K562 (cell line): ENCODE data around the gene CRADD. TPM values are rescaled to one million over a fixed set of nuclear protein-coding genes. Genes with fewer than 3 reads are reported as not detected.

Experiments used
- ATAC-seq: fragments of 200-7000 bp; cut with Tn5 transposase; 3 replicates; pipeline ENCODE4 v1.9.1; 2020; ENCODE audit warnings: moderate library complexity
- BruUV-seq: library from RNA; stranded (reverse); fragments of 400-500 nt; replicated peaks from 2 replicates; lab custom pipeline; 2021; lab: Mats Ljungman, UMichigan
- CTCF ChIA-PET: fragments of 300-600 bp; formaldehyde crosslinking; extraction: SDS; loops from one replicate; lab custom pipeline; 2021; ENCODE audit warnings: low intra/inter-chr PET ratio; lab: Yijun Ruan, JAX
- POLR2A ChIA-PET: fragments of 300-600, 350-650 bp; sonication (Branson Sonifier 250); formaldehyde crosslinking; extraction: SDS; loops from one replicate; lab custom pipeline; 2021; ENCODE audit warnings: antibody characterized with exemption, inconsistent platforms; lab: Yijun Ruan, JAX
- DNase-seq, 4 experiments: peaks; one replicate each; pipeline versions ENCODE4 v3.0.0 to v3.0.0-alpha.2; 2011 to 2018; ENCODE audit warnings: low spot score in 3 of 4, mixed read lengths in 3 of 4; ENCODE audit errors: extremely low read depth in 1 of 4
- FAIRE-seq: peaks from 2 replicates; lab custom pipeline; 2011; peaks lifted over from hg19 to GRCh38; lab: Jason Lieb, UNC
- H2AFZ ChIP-seq: 2 replicates; pipeline ENCODE4 v1.6.0; 2011; ENCODE audit warnings: low read depth, low read length, control low read depth, inconsistent platforms
- H3K27ac ChIP-seq: fragments of 200-600 bp; 3 replicates; pipeline ENCODE4 v1.8.0; 2011; ENCODE audit warnings: low read depth, mild to moderate bottlenecking, control low read depth, inconsistent platforms, low read length, moderate library complexity, mixed read lengths; ENCODE audit errors: extremely low read depth
- H3K27me3 ChIP-seq, 2 experiments: fragments of 300-600 bp in 1 of 2; 2 replicates in 1 of 2; 3 replicates in 1 of 2; pipeline versions ENCODE4 v1.6.0 to v1.8.0; 2011; ENCODE audit warnings: inconsistent platforms in 2 of 2, low read length in 2 of 2, mild to moderate bottlenecking in 1 of 2, mixed read lengths in 1 of 2, moderate library complexity in 1 of 2; ENCODE audit not compliant: control insufficient read depth in 2 of 2, insufficient read depth in 2 of 2
- H3K36me3 ChIP-seq: fragments of 300-600 bp; 3 replicates; pipeline ENCODE4 v1.8.0; 2011; ENCODE audit warnings: mild to moderate bottlenecking, low read length, inconsistent platforms; ENCODE audit not compliant: control insufficient read depth, insufficient read depth
- H3K4me1 ChIP-seq, 2 experiments: fragments of 200-600 bp in 1 of 2; replicated peaks in 1 of 2; 2 replicates in 1 of 2; 3 replicates in 1 of 2; pipeline versions ENCODE4 v1.5.1 to v1.8.0; 2011; ENCODE audit warnings: inconsistent platforms in 2 of 2, low read length in 2 of 2, mild to moderate bottlenecking in 1 of 2, mixed read lengths in 1 of 2, moderate library complexity in 1 of 2; ENCODE audit not compliant: control insufficient read depth in 2 of 2, insufficient read depth in 2 of 2
- H3K4me2 ChIP-seq: 2 replicates; pipeline ENCODE4 v1.6.1; 2011; ENCODE audit warnings: low read length, control low read depth, inconsistent platforms, mixed read lengths; ENCODE audit not compliant: insufficient read depth
- H3K4me3 ChIP-seq: fragments of 200-600 bp; sonication (generic), shearing (Covaris generic); 2 replicates; pipeline ENCODE4 v1.5.1; 2016; ENCODE audit warnings: control low read depth, inconsistent platforms
- H3K79me2 ChIP-seq: fragments of 200-600 bp; 3 replicates; pipeline ENCODE4 v1.8.0; 2011; ENCODE audit warnings: low read length, inconsistent platforms; ENCODE audit not compliant: control insufficient read depth, insufficient read depth
- H3K9ac ChIP-seq, 2 experiments: 2 replicates each; pipeline versions ENCODE4 v1.6.0 to v1.6.1; 2011; ENCODE audit warnings: low read depth in 2 of 2, low read length in 2 of 2, control low read depth in 1 of 2, inconsistent platforms in 1 of 2, mild to moderate bottlenecking in 1 of 2, mixed read lengths in 1 of 2; ENCODE audit not compliant: insufficient read depth in 1 of 2
- H3K9me1 ChIP-seq: one replicate; pipeline ENCODE4 v1.6.0; 2011; ENCODE audit warnings: inconsistent platforms, mild to moderate bottlenecking, low read length, moderate library complexity; ENCODE audit not compliant: control insufficient read depth, insufficient read depth
- H3K9me3 ChIP-seq: replicated peaks from 2 replicates; pipeline ENCODE4 v1.5.1; 2011; ENCODE audit warnings: low read depth, low read length, inconsistent platforms; ENCODE audit not compliant: control insufficient read depth, insufficient read depth
- H4K20me1 ChIP-seq: replicated peaks from 2 replicates; pipeline ENCODE4 v1.6.1; 2011; ENCODE audit warnings: low read length, inconsistent platforms, mixed read lengths; ENCODE audit not compliant: control insufficient read depth, insufficient read depth
- KDM2B ChIP-seq: fragments of 250-450 bp; sonication (Bioruptor Pico); IDR thresholded peaks from 2 replicates; pipeline ENCODE4 v1.8.0; 2021; ENCODE audit warnings: mild to moderate bottlenecking, moderate library complexity
- NFIC ChIP-seq: fragments of 450-650 bp; IDR thresholded peaks from 2 replicates; pipeline ENCODE4 v1.6.1; 2017; ENCODE audit warnings: mild to moderate bottlenecking, inconsistent platforms
- ZNF12 ChIP-seq: sonication (generic); formaldehyde crosslinking; IDR thresholded peaks from 2 replicates; pipeline ENCODE4 v1.4.0; 2020; ENCODE audit warnings: mild to moderate bottlenecking, missing genetic modification reagents
- WGBS: fragments of 100-300 bp; shearing (Covaris generic); methylation state at CpG from one replicate; pipeline ENCODE4 v1.1.6; 2016; ENCODE audit warnings: low coverage, mixed read lengths; ENCODE audit not compliant: insufficient coverage; ENCODE audit errors: missing lambda C conversion rate; 5-methylcytosine and 5-hydroxymethylcytosine counted together
- in situ Hi-C: fragments of 300-500 bp; cut with MboI; formaldehyde crosslinking; loops from 4 replicates; pipeline ENCODE4 v1.15.0; 2018; ENCODE audit warnings: inconsistent platforms, mixed read lengths
- intact Hi-C: fragments of 100-400 bp; cut with micrococcal nuclease; formaldehyde crosslinking; loops from 2 replicates; pipeline ENCODE4 v1.14.2; 2022
- polyA plus RNA-seq, 8 experiments: library from polyadenylated mRNA; depleted of rRNA in 4 of 8; stranded (reverse) in 5 of 8; unstranded in 3 of 8; fragments of >200 nt; fragmentation: Nextera tagmentation in 2 of 8; fragmentation: Illumina TruSeq in 1 of 8; extraction: Ambion mirVana in 2 of 8; extraction: Trizol in 1 of 8; gene quantifications; 2 replicates each; pipeline versions ENCODE4 v1.2.1 to v1.2.3, GENCODE V29; 2011 to 2014; ENCODE audit warnings: inconsistent platforms in 1 of 8, missing spikeins in 1 of 8
- total RNA-seq, 7 experiments: library from RNA; depleted of rRNA in 6 of 7; stranded (reverse); fragments of >200 nt in 6 of 7; fragmentation: Illumina TruSeq in 2 of 7; extraction: Trizol in 2 of 7; gene quantifications; 2 replicates each; pipeline versions ENCODE4 v1.2.1 to v1.2.3, GENCODE V29; 2011 to 2021; ENCODE audit warnings: low replicate concordance in 1 of 7

The CRADD gene
- total and polyA plus RNA-seq, 9 of the 15 experiments (the other 6 are each of a cell fraction or from before 2014, with no cell fraction given) = 20.5 to 41.1 (median 25.9) TPM

DNA sequence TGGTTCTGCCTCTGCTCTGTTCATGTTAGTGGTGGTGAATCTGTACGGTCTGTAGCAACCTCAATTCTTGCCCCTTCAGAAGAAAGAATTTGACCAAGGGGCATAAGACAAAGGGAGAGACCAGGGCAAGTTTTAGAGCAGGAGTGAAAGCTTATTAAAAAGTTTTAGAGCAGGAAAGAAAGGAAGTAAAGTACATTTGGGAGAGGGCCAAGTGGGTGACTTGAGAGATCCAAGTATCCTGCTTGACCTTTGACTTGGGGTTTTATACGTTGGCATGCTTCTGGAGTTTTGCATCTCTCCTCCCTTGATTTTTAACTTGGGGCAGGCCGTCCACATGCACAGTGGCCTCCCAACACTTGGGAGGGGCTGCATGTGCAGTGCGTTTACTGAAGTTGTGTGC is 225.0 kb downstream of the CRADD start:
- intact Hi-C loops (no loop called here), in situ Hi-C loops (no loop called here)
- BruUV-seq = no TSS peak
- no peak for DNase-seq
- TF ChIP-seq KDM2B (CRISPR knock-in tag) = no peak
- peak; percentile 37 for TF ChIP-seq NFIC
- POLR2A ChIA-PET = no interaction called here
- no peaks in the 10 kb centered on the region for H3K9me3 ChIP-seq
- no peaks in the 10 kb centered on the region for H3K36me3 ChIP-seq
- no peak overlapping the region for H3K4me2 ChIP-seq
- H3K27me3 ChIP-seq = no peaks in the 10 kb centered on the region
- H3K4me3 ChIP-seq = no peak overlapping the region
- H3K9me1 ChIP-seq = no peaks in the 10 kb centered on the region
- no peak overlapping the region for H3K9ac ChIP-seq
- H3K4me1 ChIP-seq = peaks cover 7 to 10% of the 10 kb centered on the region in 2 experiments; a peak in 2 of 5 replicates
- H2AFZ ChIP-seq = no peak overlapping the region
- CTCF ChIA-PET = no interaction called here
- H4K20me1 ChIP-seq = no peaks in the 10 kb centered on the region
- H3K27ac ChIP-seq = no peak overlapping the region
- WGBS = 36% methylated on average over 4 of the region's 4 CpGs
- no peak for FAIRE-seq
- no peaks in the 10 kb centered on the region for H3K79me2 ChIP-seq
- no peak for ATAC-seq

DNA sequence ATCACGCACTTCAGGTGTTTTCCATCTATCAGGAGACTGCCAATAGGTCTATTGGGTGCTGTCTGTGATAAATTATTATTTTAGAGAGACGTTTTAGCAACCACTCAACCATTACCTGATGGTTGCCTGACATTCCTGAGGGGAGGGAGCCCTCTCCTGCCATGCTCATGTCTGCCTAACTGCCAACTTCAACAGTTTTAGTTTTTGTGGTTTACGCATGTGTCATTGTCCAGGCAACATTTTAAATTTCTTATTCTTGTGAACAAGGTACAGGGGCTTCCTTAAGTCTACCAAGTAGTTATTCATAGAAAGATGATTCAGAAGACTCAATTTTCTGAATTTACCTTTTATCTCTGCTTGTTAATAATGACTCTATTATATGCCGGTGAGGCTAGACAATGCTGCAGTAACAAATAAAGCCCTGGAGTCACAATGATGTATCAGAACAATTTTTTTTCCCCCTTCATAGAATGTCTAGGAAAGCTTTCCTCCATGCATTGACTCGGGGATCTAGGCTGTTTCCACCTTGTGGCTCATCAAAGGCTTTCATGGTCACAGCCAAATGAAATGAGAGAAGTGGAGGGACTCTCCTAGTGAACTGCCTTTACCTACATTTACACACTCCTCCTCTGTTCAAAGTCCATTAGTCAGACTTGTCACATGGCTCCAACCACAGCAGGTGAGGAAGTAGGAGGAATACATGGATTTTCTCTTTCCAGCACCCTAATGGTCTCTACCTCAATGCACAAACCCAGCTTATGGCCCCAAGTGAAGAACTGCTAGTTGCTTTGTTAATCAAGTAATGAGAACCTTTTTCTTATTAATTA is 225.8 kb downstream of the CRADD start:
- intact Hi-C loops = no loop called here
- H3K27ac ChIP-seq = no peak overlapping the region
- H4K20me1 ChIP-seq = no peaks in the 10 kb centered on the region
- no peak for FAIRE-seq
- WGBS = 58% methylated on average over 5 of the region's 5 CpGs
- ATAC-seq = no peak
- H3K36me3 ChIP-seq = no peaks in the 10 kb centered on the region
- no peak overlapping the region for H3K4me3 ChIP-seq
- POLR2A ChIA-PET = no interaction called here
- H3K9me3 ChIP-seq = no peaks in the 10 kb centered on the region
- no peak overlapping the region for H3K9ac ChIP-seq
- no peak overlapping the region for H2AFZ ChIP-seq
- in situ Hi-C loops = no loop called here
- no TSS peak for BruUV-seq
- DNase-seq = no peak
- H3K27me3 ChIP-seq = no peaks in the 10 kb centered on the region
- H3K4me1 ChIP-seq = peaks cover 6 to 10% of the 10 kb centered on the region in 2 experiments; a peak in 2 of 5 replicates
- H3K4me2 ChIP-seq = no peak overlapping the region
- H3K79me2 ChIP-seq = no peaks in the 10 kb centered on the region
- H3K9me1 ChIP-seq = no peaks in the 10 kb centered on the region
- CTCF ChIA-PET = no interaction called here
- peak; percentile 82; the same call in 1 of the 2 replicates for TF ChIP-seq ZNF12 (CRISPR knock-in tag)
